Trophoblast cell (in vitro differentiated cells and primary cell): ENCODE measurements around the gene SH3TC1.

ENCODE experiments used
- DNase-seq, 2 donors: peaks; one replicate each; pipeline ENCODE4 v3.0.0-alpha.2; 2016
- H2AFZ ChIP-seq: 2 replicates; pipeline ENCODE4 v1.6.1; 2013; ENCODE audit warnings: low read length, moderate library complexity, mild to moderate bottlenecking; ENCODE audit not compliant: insufficient read depth, poor library complexity
- H2AK5ac ChIP-seq: 2 replicates; pipeline ENCODE4 v1.6.1; 2013; ENCODE audit warnings: mild to moderate bottlenecking, low read length
- H2BK120ac ChIP-seq: 2 replicates; pipeline ENCODE4 v1.6.1; 2013; ENCODE audit warnings: low read length, mild to moderate bottlenecking, moderate library complexity; ENCODE audit not compliant: insufficient read depth, poor library complexity
- H2BK12ac ChIP-seq: 2 replicates; pipeline ENCODE4 v1.6.1; 2013; ENCODE audit warnings: mild to moderate bottlenecking, low read length, moderate library complexity
- H2BK5ac ChIP-seq: 2 replicates; pipeline ENCODE4 v1.6.1; 2013; ENCODE audit warnings: low read length, low read depth, moderate library complexity, mild to moderate bottlenecking; ENCODE audit not compliant: poor library complexity
- H3K14ac ChIP-seq: 2 replicates; pipeline ENCODE4 v1.6.1; 2013; ENCODE audit warnings: mild to moderate bottlenecking, low read length
- H3K18ac ChIP-seq: 2 replicates; pipeline ENCODE4 v1.6.1; 2013; ENCODE audit warnings: mild to moderate bottlenecking, low read length
- H3K23ac ChIP-seq: 2 replicates; pipeline ENCODE4 v1.6.1; 2013; ENCODE audit warnings: low read length
- H3K27ac ChIP-seq: 2 replicates; pipeline ENCODE4 v1.5.1; 2013; ENCODE audit warnings: low read depth, mild to moderate bottlenecking, inconsistent platforms, low read length, moderate library complexity
- H3K27me3 ChIP-seq: 2 replicates; pipeline ENCODE4 v1.6.1; 2013; ENCODE audit warnings: inconsistent platforms, mild to moderate bottlenecking, low read length, moderate library complexity; ENCODE audit not compliant: insufficient read depth
- H3K36me3 ChIP-seq, 2 experiments: 1 replicate in 1 of 2; 2 replicates in 1 of 2; pipeline ENCODE4 v1.6.1; 2013; ENCODE audit warnings: low read length in 2 of 2, mild to moderate bottlenecking in 2 of 2, moderate library complexity in 1 of 2; ENCODE audit not compliant: insufficient read depth in 2 of 2, control insufficient read depth in 1 of 2
- H3K4ac ChIP-seq: 2 replicates; pipeline ENCODE4 v1.6.1; 2013; ENCODE audit warnings: low read depth, mild to moderate bottlenecking, low read length, moderate library complexity
- H3K4me1 ChIP-seq, 2 experiments: 1 replicate in 1 of 2; 2 replicates in 1 of 2; pipeline ENCODE4 v1.6.1; 2013; ENCODE audit warnings: low read length in 2 of 2, mild to moderate bottlenecking in 2 of 2, moderate library complexity in 1 of 2; ENCODE audit not compliant: insufficient read depth in 2 of 2, control insufficient read depth in 1 of 2
- H3K4me2 ChIP-seq: 2 replicates; pipeline ENCODE4 v1.6.1; 2013; ENCODE audit warnings: inconsistent platforms, mild to moderate bottlenecking, low read length, moderate library complexity
- H3K4me3 ChIP-seq: 2 replicates; pipeline ENCODE4 v1.5.1; 2013; ENCODE audit warnings: mild to moderate bottlenecking, low read depth, low read length, inconsistent platforms
- H3K79me1 ChIP-seq: one replicate; pipeline ENCODE4 v1.6.1; 2013; ENCODE audit warnings: low read length
- H3K79me2 ChIP-seq: 2 replicates; pipeline ENCODE4 v1.6.1; 2013; ENCODE audit warnings: low read length, mild to moderate bottlenecking; ENCODE audit not compliant: control insufficient read depth, insufficient read depth, poor library complexity
- H3K9ac ChIP-seq: 2 replicates; pipeline ENCODE4 v1.6.1; 2013; ENCODE audit warnings: mild to moderate bottlenecking, low read length
- H3K9me3 ChIP-seq: 2 replicates; pipeline ENCODE4 v1.6.1; 2013; ENCODE audit warnings: low read depth, mild to moderate bottlenecking, control low read depth, inconsistent platforms, low read length; ENCODE audit not compliant: insufficient read depth
- H4K12ac ChIP-seq: 2 replicates; pipeline ENCODE4 v1.6.1; 2013; ENCODE audit warnings: low read depth, mild to moderate bottlenecking, low read length, moderate library complexity
- H4K8ac ChIP-seq: 2 replicates; pipeline ENCODE4 v1.6.1; 2013; ENCODE audit warnings: low read depth, mild to moderate bottlenecking, low read length, moderate library complexity
- H4K91ac ChIP-seq: one replicate; pipeline ENCODE4 v1.6.1; 2013; ENCODE audit warnings: low read depth, mild to moderate bottlenecking, low read length, moderate library complexity
- WGBS: extraction: QIAGEN DNeasy Blood & Tissue Kit; methylation state at CpG from one replicate; pipeline ENCODE4 v1.1.7; 2013; ENCODE audit warnings: missing lambda C conversion rate; ENCODE audit not compliant: insufficient read length, insufficient coverage; ENCODE audit errors: extremely low coverage; 5-methylcytosine and 5-hydroxymethylcytosine counted together

The SH3TC1 gene

DNA sequence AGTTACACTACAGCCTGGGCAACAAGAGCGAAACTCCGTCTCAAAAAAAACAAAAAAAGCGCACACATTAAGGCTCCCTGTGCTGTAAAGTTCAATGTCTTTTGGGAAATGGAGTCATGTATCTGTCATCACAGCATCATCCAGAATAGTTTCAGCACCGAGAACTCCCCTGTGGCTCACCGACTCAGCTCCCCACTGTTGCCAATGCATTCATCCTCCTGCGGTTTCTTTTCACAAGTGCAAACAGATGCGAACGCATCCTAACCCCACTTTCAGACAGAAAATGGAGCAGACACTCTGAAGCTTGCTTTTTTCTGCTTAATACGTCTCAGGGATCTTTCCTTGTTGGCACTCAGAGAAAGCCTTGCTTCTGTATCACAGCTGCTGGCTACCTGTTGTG is 13.8 kb upstream of the SH3TC1 start:
- no peak overlapping the region for H2AK5ac ChIP-seq
- no peak for DNase-seq
- H3K9me3 ChIP-seq: peaks cover 3% of the 10 kb centered on the region
- H3K14ac ChIP-seq: no peak overlapping the region
- peaks cover 8 to 12% of the 10 kb centered on the region in 2 experiments for H3K4me1 ChIP-seq
- no peak overlapping the region for H4K8ac ChIP-seq
- H3K36me3 ChIP-seq: no peaks in the 10 kb centered on the region
- H3K27me3 ChIP-seq: no peaks in the 10 kb centered on the region
- no peak overlapping the region for H3K18ac ChIP-seq
- no peak overlapping the region for H2AFZ ChIP-seq
- no peak overlapping the region for H3K27ac ChIP-seq
- no peak overlapping the region for H4K12ac ChIP-seq
- no peak overlapping the region for H2BK5ac ChIP-seq
- no peak overlapping the region for H3K4me2 ChIP-seq
- no peak overlapping the region for H4K91ac ChIP-seq
- no peaks in the 10 kb centered on the region for H3K79me2 ChIP-seq
- H2BK12ac ChIP-seq: no peak overlapping the region
- H3K4me3 ChIP-seq: no peak overlapping the region
- H3K9ac ChIP-seq: no peak overlapping the region
- WGBS: no CpG with 5 or more reads among the region's 9 CpGs
- no peak overlapping the region for H3K23ac ChIP-seq
- H3K79me1 ChIP-seq: no peaks in the 10 kb centered on the region
- no peak overlapping the region for H3K4ac ChIP-seq
- H2BK120ac ChIP-seq: no peak overlapping the region

DNA sequence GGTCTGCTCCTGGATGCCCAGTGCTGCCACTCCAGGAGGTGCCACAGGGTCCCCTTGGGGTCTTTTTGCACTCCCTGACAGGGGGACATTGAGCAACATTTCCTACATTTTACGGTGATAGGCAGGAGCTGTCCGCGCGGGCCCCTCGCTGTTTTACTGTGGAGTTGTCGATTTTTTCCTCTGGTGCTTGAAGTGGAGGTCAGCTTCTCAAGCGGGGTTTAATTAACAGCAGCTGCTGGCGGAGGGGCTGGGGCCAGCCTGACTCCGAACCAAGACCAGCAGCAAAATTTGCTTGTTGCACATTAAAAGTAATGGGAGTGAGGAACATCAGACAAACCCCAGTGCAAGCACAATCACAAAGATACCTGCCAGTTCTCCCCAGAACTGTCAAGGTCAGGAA is 13.2 kb upstream of the SH3TC1 start:
- Histone ChIP-seq H4K8ac (no peak overlapping the region), H3K27ac (no peak overlapping the region), H2BK120ac (no peak overlapping the region), H3K4me1 (peaks cover 11 to 14% of the 10 kb centered on the region in 2 experiments), H3K36me3 (no peaks in the 10 kb centered on the region), H3K9ac (no peak overlapping the region), H3K4me2 (no peak overlapping the region), H4K12ac (no peak overlapping the region), H2BK5ac (no peak overlapping the region), H2BK12ac (no peak overlapping the region), H4K91ac (no peak overlapping the region), H2AFZ (no peak overlapping the region), H3K23ac (no peak overlapping the region), H2AK5ac (no peak overlapping the region), H3K9me3 (peaks cover 3% of the 10 kb centered on the region), H3K4me3 (no peak overlapping the region), H3K79me2 (no peaks in the 10 kb centered on the region), H3K27me3 (no peaks in the 10 kb centered on the region), H3K18ac (no peak overlapping the region), H3K4ac (no peak overlapping the region), H3K79me1 (peaks cover 2% of the 10 kb centered on the region), H3K14ac (no peak overlapping the region)
- no CpG with 5 or more reads among the region's 9 CpGs for WGBS
- no peak for DNase-seq

DNA sequence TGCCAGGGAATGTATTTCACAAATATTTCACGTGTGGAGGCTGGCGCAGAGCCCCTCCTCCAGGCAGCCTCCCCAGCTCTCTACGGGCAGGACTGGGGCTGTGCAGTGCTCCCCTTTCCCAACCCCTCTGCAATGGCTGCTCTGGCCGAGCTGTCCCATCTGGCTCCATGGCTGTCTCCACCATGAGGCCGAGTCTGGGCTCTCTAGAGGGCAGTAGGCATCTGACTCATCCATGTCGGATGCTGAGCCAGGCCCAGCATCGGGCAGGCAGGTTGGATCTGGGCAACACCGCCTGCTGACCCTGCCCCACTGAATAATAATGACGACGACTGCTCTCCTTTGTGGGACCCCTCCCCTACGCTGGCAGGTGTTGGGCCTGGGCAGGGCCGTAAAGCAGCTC is 11.0 kb upstream of the SH3TC1 start:
- no peak overlapping the region for H3K4ac ChIP-seq
- no peak overlapping the region for H4K91ac ChIP-seq
- no CpG with 5 or more reads among the region's 12 CpGs for WGBS

DNA sequence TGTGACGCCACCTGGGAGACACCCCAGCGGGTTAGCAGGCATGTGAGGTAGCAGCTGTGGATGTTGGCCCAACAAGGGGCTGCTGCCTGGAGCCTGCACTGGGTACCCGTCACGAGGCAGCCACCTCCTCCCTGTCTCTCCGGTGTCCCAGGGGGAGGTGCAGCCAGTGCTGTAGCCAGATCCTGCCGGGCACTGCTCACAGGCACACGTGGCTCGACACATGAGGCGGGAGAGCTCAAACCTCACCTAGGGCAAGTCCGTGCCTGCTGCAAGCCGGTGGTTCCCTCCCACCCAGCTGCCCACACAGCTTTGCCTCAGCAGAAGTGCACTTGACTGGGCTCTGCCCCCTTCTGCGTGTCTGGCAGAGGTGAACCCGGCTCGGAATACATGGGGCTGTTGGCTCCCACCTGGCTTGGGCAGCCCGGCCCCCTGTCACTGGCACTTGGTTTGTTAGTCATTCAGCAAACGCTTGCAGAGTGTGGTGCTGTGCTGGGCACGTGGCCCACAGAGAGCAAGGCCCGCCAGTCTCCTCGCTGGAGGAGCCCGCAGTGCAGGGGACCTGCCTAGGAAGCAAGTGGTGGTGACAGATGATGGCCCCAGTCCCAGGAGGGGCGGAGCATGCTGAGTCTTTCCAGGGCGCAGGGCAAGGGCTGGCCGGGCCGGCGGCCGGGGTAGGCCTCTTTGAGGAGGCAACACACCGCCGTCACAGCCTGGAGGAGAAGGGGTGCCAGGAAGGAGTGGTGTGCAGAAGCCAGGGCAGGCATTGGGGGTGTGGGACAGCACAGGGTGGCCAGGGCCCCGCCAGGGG is 10.1 kb upstream of the SH3TC1 start:
- Histone ChIP-seq H3K36me3 (no peaks in the 10 kb centered on the region), H3K4me2 (no peak overlapping the region), H3K27ac (no peak overlapping the region), H3K9ac (no peak overlapping the region), H3K9me3 (peaks cover 3% of the 10 kb centered on the region), H2BK5ac (no peak overlapping the region), H4K12ac (no peak overlapping the region), H4K8ac (no peak overlapping the region), H3K23ac (no peak overlapping the region), H2BK120ac (no peak overlapping the region), H3K79me1 (peaks cover 11% of the 10 kb centered on the region), H3K4me1 (peaks cover 18 to 20% of the 10 kb centered on the region in 2 experiments), H3K27me3 (no peaks in the 10 kb centered on the region), H3K4ac (no peak overlapping the region), H3K4me3 (no peak overlapping the region), H4K91ac (peak overlapping the region; percentile 71), H2AFZ (no peak overlapping the region), H2AK5ac (peak overlapping the region; percentile 78), H3K79me2 (no peaks in the 10 kb centered on the region), H3K14ac (no peak overlapping the region), H2BK12ac (no peak overlapping the region), H3K18ac (peak overlapping the region; percentile 14)
- DNase-seq: no peak
- WGBS: no CpG with 5 or more reads among the region's 29 CpGs

More for the DNA sequence above, 11.0 kb upstream of the SH3TC1 start:
- no peak overlapping the region for H4K8ac ChIP-seq
- H3K18ac ChIP-seq: no peak overlapping the region
- H3K27me3 ChIP-seq: no peaks in the 10 kb centered on the region
- no peak overlapping the region for H2BK5ac ChIP-seq
- H3K9me3 ChIP-seq: peaks cover 3% of the 10 kb centered on the region
- no peak overlapping the region for H2AFZ ChIP-seq
- peaks cover 5% of the 10 kb centered on the region for H3K79me1 ChIP-seq
- H2BK12ac ChIP-seq: no peak overlapping the region
- H3K27ac ChIP-seq: no peak overlapping the region
- no peak overlapping the region for H2AK5ac ChIP-seq
- no peak overlapping the region for H3K23ac ChIP-seq
- H3K4me1 ChIP-seq: peaks cover 13 to 17% of the 10 kb centered on the region in 2 experiments
- H3K4me3 ChIP-seq: no peak overlapping the region
- H3K36me3 ChIP-seq: no peaks in the 10 kb centered on the region
- H3K4me2 ChIP-seq: no peak overlapping the region
- H2BK120ac ChIP-seq: no peak overlapping the region
- H3K14ac ChIP-seq: no peak overlapping the region
- no peak overlapping the region for H3K9ac ChIP-seq
- no peak for DNase-seq
- H3K79me2 ChIP-seq: no peaks in the 10 kb centered on the region
- no peak overlapping the region for H4K12ac ChIP-seq
